Spleen (tissue), 7 donors: ENCODE measurements around the gene MICU1.

Source experiments
- POLR2A ChIP-seq, 3 donors: fragments of 450-650 bp; IDR thresholded peaks; one replicate each; pipeline ENCODE4 v1.5.1; 2017; ENCODE audit warnings: antibody characterized with exemption in 3 of 3, mild to moderate bottlenecking in 1 of 3
- TF ChIP-seq, protein P1 (sequence below), 11 experiments: fragments of 200-600 bp in 7 of 11; fragments of 450-650 bp in 4 of 11; sonication (generic) in 4 of 11; IDR thresholded peaks in 8 of 11; conservative IDR thresholded peaks in 3 of 11; 1 replicate in 7 of 11; 2 replicates in 4 of 11; pipeline versions ENCODE4 v1.4.0 to v1.8.0; 2016 to 2021; ENCODE audit warnings: antibody characterized with exemption in 11 of 11, inconsistent platforms in 4 of 11, mild to moderate bottlenecking in 1 of 11
- donor health status: DM: no; HTN: no; CAD: no; lungs with moderate emphysema.
- donor health status: DM: no; HTN: no; CAD: no.
- donor health status: DM: no; HTN: no; CAD: no.

DNA sequence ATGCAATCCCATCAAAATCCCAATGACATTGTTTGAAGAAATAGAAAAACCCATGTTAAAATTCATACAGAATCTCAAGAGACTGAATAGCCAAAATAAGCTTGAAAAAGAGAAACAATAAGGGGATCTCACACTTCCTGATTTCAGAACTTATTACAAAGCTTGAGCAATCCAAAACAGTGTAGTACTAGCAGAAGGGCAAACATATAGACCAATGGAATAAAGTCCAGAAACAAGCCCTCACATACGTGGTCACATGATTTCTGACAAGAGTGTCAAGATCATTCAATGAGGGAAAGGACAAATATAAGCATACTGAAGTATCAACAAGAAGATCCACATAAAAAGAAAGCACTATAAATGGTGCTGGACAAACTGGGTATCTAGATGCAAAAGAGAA, 31.9 kb downstream of the MICU1 start:
- no peak for TF ChIP-seq POLR2A (IDR thresholded peaks at IDR 0.05)
- TF ChIP-seq, protein P1, sequence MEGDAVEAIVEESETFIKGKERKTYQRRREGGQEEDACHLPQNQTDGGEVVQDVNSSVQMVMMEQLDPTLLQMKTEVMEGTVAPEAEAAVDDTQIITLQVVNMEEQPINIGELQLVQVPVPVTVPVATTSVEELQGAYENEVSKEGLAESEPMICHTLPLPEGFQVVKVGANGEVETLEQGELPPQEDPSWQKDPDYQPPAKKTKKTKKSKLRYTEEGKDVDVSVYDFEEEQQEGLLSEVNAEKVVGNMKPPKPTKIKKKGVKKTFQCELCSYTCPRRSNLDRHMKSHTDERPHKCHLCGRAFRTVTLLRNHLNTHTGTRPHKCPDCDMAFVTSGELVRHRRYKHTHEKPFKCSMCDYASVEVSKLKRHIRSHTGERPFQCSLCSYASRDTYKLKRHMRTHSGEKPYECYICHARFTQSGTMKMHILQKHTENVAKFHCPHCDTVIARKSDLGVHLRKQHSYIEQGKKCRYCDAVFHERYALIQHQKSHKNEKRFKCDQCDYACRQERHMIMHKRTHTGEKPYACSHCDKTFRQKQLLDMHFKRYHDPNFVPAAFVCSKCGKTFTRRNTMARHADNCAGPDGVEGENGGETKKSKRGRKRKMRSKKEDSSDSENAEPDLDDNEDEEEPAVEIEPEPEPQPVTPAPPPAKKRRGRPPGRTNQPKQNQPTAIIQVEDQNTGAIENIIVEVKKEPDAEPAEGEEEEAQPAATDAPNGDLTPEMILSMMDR (IDR thresholded peaks at IDR 0.05 in 8 of 11, conservative IDR thresholded peaks at IDR 0.05 in 3 of 11) = no peak
